C4-2B (cell line): ENCODE data around the gene PXDC1.

ENCODE experiments used
- H3K27ac ChIP-seq: fragments of 450-650 bp; 2 replicates; pipeline ENCODE4 v1.5.1; 2017
- ZFX ChIP-seq: fragments of 450-650 bp; IDR thresholded peaks from 2 replicates; pipeline ENCODE4 v1.6.1; 2017
- TF ChIP-seq, protein P1 (sequence below): fragments of 450-650 bp; conservative IDR thresholded peaks from 2 replicates; pipeline ENCODE4 v1.5.1; 2017; ENCODE audit warnings: mild to moderate bottlenecking

PXDC1 gene

DNA sequence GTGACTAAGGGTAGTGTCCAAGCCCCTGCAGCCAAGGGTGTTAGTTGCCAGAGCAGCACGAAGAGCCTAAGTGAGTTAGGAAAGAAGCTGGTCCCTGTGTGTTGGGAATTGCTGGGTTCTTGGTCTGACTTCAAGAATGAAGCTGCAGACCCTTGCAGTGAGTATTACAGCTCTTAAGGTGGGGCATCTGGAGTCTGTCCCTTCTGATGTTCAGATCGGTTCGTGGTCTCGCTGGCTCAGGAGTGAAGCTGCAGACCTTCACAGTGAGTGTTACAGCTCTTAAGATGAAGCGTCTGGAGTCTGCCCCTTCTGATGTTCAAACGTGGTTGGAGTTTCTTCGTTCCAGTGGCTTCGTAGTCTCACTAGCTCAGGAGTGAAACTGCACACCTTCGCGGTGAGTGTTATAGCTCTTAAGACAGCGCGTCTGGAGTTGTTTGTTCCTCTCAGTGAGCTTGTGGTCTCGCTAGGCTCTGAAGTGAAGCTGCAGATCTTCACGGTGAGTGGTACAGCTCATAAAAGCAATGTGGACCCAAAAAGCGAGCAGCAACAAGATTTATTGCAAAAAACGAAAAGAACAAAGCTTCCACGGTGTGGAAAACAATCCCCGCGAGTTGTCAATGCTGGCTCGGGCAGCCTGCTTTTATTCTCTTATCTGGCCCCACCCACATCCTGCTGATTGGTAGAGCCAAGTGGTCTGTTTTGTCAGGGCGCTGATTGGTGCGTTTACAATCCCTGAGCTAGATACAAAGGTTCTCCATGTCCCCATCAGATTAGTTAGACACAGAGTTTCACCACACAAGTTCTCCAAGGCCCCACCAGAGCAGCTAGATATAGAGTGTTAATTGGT is 31.8 kb downstream of the PXDC1 start:
- no peak for TF ChIP-seq ZFX
- TF ChIP-seq, protein P1, sequence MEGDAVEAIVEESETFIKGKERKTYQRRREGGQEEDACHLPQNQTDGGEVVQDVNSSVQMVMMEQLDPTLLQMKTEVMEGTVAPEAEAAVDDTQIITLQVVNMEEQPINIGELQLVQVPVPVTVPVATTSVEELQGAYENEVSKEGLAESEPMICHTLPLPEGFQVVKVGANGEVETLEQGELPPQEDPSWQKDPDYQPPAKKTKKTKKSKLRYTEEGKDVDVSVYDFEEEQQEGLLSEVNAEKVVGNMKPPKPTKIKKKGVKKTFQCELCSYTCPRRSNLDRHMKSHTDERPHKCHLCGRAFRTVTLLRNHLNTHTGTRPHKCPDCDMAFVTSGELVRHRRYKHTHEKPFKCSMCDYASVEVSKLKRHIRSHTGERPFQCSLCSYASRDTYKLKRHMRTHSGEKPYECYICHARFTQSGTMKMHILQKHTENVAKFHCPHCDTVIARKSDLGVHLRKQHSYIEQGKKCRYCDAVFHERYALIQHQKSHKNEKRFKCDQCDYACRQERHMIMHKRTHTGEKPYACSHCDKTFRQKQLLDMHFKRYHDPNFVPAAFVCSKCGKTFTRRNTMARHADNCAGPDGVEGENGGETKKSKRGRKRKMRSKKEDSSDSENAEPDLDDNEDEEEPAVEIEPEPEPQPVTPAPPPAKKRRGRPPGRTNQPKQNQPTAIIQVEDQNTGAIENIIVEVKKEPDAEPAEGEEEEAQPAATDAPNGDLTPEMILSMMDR = no peak
- no peak overlapping the region for H3K27ac ChIP-seq

DNA sequence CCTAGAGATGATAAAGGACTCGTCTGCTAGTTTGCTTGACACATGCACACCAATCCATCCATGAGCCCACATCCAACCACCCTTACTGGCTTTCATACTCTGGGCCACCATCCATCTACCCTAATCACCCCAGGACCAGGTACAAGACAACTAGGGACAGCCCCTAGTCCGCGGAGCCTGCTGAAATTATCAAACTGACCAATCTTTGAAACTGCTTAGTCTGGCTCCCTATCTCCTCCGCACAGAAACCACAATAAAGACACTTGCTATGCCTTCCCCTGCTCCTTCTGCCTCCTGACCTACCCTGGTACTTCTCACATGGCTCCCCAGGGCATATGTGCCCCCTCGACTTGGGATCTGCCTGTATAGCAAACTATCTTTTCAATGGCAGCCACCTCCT is 33.1 kb downstream of the PXDC1 start:
- H3K27ac ChIP-seq = no peak overlapping the region
- TF ChIP-seq, protein P1 = no peak
- TF ChIP-seq ZFX = no peak

DNA sequence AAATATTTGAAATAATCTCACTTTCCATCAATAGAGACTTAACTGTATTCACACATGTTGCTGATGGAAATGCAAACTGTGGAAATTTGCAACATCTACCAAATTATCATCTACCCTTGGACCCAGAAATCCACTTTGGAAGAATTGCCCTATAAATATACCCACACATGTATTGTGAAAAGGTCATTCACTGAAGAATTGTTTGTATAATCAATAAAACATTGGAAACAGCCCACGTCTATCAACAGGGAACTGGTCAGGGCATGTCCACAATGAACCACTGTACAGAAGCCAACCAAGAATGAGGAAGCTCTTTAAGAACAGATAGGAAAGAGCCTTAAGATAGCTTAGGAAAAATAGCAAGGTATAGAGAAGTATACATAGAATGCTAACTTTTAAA is 36.2 kb downstream of the PXDC1 start:
- no peak overlapping the region for H3K27ac ChIP-seq
- no peak for TF ChIP-seq ZFX
- TF ChIP-seq, protein P1 = no peak

DNA sequence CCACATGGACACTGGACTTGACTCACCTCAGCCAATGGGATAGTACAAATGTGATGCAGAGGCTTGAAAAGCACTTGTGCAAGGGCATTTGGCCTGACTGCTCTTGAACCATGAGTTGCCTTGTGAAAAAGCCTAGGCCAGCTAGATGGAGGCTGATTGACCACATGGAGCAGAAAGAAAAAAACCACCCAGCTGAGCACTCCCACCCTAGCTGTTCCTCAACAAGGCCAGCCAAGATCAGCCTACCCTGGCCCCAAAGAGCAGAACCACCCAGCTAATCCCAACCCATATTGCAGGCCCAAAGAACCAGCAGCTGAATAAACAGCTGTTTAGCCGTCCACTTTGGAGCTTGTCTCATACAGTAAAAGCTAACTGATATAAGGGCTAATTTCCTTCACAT is 36.7 kb downstream of the PXDC1 start:
- no peak overlapping the region; the same call in 1 of the 2 replicates for H3K27ac ChIP-seq
- TF ChIP-seq ZFX = no peak
- TF ChIP-seq, protein P1 = no peak

DNA sequence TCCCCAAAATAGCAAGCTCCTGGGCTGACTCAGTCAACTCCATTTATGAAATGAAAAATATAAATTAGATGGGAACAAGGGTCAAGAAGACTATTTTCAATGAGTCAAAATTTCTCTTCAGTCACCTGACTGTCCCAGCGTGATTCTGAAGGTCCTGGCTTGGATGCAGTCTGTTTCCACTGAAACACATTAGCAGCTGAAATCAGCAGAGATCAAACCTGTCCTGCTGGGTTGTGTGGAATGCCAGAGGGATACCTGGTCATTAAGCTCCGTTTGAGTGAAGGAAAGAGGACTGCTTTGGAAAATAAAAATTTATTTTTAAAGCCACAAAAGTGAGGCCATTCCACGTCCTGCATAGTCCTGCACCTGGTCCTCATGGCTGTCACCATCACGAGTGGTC is 37.4 kb downstream of the PXDC1 start:
- H3K27ac ChIP-seq = peak overlapping the region; percentile 69; the same call in 1 of the 2 replicates
- TF ChIP-seq, protein P1 = no peak
- TF ChIP-seq ZFX = no peak

DNA sequence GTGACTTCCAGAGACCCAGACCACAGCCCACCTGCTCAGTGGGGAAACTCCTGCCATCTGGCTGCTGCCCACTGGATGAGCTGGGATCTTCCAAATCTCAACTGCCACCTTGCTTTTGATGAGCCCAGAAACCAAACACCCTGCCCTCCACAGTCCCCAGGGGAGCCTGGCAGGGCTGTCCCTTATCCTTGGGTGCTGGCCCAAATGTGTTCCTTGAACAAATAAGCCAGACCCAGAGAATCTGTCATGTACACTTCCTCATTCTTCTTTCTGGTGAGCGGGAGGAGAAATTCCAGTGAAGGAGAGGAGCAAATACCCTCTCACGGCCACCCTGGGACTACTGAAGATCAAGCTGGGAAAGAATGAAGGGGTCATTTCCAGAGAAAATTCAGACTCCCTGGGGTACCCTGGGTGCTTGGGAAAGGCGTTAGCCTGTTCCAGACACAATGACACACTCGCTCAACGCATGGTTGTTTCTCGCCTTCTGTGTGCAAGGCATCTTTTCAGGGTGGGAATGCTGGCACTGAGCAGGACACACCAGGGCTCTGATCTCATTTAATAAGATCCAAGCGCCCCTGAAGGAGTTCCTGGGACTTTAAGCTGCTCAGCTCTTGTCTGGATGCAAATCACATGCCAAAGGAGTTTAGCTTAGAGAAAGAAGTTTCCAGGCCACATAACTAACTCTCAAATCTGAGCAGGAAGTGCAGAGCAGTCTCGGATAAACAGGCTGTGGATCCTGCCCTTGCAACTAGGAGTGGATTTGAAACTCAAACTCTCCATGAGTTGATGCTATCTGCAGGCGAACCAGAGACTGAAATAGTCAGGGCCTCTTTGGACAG is 38.5 kb downstream of the PXDC1 start:
- TF ChIP-seq ZFX = no peak
- TF ChIP-seq, protein P1 = no peak

DNA sequence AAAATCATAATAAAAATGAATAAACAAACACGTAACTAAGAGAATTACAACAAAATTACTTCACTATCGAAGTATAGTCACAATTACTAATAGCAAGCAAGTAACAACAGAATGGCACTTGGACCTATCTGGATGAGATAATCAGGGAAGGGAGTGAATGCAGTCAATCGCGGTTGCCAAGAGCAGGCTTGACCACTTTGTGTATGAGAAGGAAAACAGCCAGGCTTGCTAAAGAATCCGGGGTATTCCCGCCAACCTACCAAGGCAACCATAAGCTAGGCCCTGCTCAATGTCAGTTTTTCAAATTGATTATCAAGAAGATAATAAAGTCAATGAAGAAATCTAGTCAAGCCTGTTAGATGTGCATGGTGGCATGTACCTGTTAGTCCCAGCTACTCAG is 39.7 kb downstream of the PXDC1 start:
- TF ChIP-seq ZFX = no peak
- TF ChIP-seq, protein P1 = no peak
- peak overlapping the region; percentile 69 for H3K27ac ChIP-seq

More for the DNA sequence above, 38.5 kb downstream of the PXDC1 start:
- H3K27ac ChIP-seq = peak overlapping the region; percentile 69
